ENCODE measurements around the gene RNF157.

RNF157 gene

DNA sequence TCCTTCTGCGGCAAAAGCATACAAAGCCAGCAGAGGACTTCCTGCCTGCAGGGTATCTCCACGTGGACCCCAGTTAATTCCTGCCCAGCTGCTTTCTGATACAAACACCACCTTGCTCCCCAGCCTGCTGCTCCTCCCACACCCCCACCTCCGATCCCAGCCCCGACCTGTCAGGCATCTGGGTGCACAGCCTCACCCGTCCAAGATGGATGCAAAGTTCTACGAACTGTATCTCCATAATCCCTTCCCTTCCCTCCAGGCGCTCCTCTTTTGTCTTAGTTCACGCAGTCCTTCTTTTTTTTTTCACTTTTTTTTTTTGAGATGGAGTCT is 83.7 kb downstream of the RNF157 start:
- DNase-seq (ENCODE audit: low read depth): no peak

DNA sequence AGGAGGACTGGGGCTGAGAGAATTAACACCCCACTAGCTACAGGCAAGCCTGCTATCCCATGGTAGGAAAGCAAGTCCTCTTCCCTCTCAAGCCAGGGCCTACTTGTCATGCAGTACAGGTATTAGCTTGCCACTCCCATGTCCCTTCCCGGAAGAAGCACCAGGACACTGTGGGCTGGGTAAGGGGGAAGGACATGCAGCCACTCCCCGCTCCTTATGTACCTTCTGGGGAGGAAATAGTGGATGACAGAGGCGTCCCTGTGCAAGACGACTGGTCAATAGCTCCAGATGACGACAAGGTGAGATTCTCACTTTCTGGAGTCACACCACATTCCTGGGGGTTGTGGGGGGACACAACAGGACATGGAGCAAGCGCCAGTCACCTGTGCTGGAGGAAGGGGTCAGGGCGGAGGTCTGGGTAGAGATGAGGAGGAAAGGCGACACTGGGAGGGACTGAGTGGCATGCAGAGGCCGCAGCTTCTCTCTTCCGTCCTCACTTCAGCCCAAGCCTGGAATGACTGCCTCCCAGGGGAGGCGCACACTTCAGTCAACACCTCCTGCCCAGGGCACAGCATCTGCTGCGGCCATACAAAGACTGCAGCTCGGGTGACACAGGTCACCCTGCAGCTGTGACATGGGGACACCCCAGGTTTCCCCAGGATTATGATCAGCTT is 84.2 kb downstream of the RNF157 start:
- no peak for DNase-seq (ENCODE audit: low read depth)

DNA sequence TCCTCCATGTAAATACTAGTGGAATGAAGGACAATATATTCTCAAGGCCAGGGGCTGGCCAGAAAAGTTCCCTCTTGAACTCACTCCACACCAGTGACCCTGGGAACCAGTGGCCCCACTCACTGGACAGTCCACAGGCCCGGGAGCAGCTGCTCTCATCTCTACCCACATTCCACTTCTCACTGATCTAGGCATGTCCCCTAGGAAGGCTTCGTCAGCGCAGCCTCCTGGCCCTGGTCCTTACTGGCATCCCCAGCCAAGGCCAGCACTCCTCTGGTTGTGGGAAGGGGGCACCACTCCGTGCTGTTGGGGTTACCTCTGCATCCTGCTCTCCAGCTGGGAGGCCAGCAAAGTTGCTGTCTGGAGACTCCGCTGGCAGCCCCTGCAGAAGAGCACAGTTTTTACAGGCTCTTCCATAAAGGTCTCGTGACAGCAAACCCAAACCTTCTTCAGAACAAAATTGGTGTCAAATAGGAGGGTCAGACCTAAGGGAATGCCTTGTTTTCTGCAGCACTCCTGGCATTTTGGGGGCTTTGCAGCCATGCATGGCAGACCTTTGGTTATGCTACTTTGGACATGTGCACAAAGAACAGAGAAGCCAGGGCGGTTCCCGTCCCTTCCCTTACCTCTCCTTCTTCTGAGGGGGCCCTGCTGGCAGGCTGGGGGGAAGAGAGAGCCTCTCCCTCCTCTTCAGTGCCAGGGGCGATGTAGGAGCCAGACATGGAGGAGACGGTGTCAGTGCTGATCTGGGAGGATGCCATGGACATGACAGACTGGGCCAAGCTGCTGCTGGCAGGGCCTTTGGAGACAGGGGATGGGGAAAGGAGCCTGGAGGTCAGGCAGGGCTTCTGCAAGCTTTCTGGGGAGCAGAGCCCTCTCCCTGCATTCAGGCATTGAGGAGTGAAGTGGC is 85.1 kb downstream of the RNF157 start:
- no peak for DNase-seq (ENCODE audit: low read depth)

DNA sequence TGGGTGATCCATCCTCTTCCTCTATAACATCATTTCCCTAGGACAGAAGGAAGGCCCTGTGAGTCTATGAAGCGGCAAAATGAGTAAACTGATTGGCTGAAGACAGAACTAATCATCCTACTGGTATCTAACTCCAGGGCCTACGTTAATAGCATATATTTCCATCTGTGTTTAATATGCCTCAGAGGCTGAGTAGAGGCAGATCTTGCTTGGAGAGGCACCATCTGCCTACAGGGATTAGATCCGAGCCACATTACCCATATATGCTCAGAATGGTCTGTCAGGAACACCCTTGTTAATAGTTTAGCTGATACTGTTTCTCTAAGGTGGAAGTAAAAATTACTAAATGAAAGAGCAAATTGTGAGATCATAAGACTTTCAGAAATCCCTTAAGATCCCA is 86.0 kb downstream of the RNF157 start:
- DNase-seq (ENCODE audit: low read depth): no peak

DNA sequence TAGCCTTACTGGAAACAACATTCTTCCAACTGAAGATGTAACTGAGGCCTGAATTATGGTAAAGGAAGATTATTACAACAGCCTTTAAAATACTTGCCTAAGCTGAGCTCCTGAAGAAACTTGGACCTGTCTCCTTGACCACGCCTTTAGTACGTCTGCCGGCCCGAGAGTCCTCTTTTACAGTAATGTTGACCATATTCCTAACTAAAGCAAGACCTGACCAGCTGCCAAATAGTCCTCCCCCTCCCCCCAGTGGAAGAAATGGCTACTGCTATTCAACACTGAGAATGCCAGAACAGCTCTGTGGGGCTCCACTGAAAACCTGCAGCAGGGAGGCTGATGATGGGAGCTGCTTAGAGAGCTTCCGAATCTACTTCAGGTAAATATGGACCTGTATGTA is 86.7 kb downstream of the RNF157 start:
- peak; percentile 51 for DNase-seq (ENCODE audit: low read depth)

DNA sequence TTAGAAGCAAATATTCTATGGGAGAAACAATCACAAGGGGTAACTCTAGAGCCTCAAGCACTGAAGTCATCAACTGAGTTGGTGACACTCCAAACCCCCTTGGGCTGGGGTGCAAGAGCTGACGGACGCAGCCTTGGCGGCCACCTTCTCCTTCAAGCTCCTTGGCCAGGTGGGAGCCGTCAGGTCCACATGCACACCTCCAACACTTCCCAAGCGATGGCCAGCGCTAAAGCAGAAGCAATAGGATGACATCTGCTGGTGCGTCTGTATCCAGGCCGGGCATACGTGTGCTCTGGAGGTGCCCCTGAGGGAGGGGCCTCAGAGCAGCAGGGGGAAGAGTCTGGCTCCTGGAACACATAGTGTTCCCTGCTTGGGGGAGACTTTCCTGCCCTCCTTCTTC is 87.1 kb downstream of the RNF157 start:
- no peak for DNase-seq (ENCODE audit: low read depth)

DNA sequence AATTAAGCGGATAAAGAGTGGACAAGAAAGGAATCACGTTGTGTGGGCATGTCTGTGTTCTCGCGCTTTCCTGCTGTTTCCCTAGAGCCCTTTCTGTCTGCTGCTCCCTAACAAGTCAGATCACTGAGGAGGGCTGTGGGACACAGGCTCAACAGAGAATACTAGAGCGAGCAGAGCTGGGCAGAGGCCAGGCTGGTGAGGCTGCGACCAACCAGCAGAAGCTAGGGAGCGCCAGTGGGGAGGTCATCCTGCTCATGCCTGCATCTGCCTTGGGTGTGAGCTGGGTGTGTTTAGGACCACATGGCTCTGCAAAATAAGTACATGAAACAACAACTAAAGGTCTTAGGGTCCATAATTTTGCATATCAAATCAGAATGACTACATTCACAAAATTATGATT is 87.7 kb downstream of the RNF157 start:
- no peak for DNase-seq (ENCODE audit: low read depth)

DNA sequence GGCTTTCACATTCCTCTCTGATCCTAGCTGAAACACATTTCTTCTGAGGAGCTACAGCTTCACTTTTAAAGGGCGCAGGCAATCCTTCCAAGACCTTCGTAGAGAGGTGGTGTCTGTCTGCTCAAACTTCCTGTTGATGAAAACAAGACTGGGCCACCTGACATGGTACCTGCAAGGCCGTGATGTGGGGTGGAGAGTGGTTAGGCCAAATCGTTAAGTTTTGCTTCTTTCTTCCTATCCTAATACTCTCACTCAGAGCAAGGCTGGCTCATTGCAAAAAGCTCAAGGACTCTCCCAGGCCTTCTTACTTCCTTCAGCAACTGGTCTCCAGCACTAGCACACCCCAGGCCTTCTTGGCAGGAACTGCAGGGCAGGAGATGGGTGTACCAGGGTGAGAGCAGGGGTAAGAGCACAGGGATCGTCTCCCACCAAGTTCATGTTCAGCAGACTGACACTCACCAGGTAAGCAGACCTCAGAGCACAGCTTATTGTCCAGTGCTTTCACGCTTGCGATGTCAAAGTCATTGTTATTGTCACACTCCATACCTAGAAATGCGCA is 88.3 kb downstream of the RNF157 start:
- no peak for DNase-seq (ENCODE audit: low read depth)

DNA sequence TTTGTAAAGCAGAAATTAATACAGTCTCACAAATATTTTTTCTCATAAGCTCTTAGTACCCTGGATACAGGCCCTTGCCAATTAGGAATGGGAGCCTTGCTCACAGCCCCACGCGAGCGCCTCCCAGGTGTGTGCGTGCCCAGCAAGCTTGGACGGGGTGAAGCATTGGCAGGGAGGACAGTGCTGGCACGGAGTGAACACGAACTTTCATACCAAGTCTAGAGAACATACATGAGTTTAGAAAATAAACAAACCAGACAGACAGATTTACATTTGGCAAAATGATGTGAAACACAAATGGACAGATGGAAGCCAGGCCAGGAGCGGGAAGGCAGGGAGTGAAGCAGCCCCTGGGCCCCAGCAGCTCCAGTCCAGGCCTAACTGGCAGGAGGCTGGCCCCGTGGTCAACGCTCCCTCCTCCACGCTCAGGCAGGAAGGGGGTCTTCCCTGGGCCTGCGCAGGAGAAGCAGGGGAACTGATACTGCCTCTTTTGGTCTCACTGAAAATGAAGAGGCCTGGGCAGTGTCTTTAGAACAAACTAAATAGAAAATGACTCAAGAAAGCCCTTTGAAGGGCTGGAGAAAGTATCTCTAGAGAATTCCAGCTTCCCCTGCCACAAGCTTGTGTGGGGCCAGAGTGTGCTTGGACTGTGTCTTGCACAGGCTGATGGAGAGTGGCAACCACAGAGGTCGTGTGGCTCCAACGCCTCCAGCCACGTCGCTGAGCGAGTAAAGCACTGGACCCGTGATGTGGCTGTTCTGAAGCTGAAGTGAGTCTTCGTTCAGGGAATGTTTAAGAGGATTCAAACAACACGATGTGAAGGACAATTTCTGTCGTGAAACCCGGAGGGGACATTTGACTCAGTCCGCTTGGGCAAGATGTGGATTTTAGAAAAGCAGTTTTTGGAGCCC is 89.3 kb downstream of the RNF157 start:
- no peak for DNase-seq (ENCODE audit: low read depth)

DNA sequence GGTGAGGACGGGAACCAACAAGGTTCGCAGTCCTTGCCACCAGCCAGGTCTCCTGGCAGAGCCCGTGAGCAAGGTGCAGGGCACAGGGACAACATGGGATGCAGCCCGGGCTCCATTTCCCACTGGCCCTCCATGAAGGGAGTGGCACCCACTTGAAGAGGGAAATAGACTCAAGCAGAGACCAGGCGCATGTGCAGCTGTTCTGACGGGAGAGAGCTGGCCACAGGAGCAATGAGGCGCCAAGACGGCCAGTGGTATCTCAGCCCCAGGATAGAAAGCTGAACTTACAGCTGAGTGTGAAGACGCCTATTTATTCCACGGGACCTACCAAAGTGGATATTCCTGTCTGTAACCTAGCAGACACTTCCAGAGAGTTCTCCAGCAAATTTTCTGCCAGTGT is 91.1 kb downstream of the RNF157 start:
- DNase-seq (ENCODE audit: low read depth): no peak

DNA sequence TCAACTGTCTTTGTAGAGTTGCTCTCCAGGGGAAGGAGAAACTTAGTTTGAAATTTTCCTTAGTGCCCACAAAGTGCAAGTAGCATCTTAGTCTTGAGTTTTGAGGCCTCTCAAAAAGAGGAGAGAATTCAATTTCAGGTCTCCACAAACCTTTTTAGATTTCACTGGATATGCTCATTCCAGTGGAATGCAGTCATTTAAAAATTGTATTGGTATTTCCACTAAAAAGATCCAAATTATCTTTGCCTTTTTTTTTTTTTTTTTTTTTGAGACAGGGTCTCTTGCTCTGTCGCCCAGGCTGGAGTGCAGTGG is 92.3 kb downstream of the RNF157 start:
- DNase-seq (ENCODE audit: low read depth): no peak

DNA sequence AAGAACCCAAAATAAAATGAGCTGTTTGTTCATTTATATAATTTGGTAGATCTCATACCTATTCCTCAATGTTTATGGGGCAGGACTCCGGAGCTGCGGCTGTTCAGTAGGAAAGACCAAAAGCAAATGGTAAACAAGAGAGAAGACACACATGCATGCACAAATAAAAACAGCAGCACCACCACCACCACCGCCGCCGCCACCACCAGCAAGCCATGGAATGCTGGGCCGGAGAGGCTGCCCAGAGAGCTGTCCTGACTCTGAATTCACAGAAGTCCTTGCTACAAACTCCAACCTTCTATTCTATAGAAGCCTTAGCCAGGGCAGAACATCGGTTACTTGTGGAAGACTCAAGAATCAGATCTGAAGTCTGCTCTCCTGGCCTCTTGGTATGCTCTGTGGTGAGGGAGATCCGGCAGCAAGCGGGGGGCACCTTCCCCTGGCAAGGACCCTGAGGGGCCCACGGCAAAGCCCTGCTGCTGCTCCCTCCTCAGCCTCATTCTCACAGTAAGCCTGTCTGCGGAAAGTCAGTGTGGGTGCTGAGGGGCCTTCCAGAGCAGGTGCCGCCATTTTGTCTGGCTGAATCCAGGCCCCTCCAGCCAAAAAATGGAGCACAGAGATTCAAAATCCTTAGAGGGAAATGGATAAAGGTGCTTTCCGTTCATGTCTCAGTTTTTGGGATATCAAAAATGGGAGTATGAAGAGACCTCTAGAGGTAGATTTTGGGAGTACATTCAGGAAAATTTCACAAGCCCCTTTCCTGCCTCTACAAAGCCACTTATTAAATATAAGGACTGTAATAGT is 92.9 kb downstream of the RNF157 start:
- DNase-seq (ENCODE audit: low read depth): peak; percentile 39

DNA sequence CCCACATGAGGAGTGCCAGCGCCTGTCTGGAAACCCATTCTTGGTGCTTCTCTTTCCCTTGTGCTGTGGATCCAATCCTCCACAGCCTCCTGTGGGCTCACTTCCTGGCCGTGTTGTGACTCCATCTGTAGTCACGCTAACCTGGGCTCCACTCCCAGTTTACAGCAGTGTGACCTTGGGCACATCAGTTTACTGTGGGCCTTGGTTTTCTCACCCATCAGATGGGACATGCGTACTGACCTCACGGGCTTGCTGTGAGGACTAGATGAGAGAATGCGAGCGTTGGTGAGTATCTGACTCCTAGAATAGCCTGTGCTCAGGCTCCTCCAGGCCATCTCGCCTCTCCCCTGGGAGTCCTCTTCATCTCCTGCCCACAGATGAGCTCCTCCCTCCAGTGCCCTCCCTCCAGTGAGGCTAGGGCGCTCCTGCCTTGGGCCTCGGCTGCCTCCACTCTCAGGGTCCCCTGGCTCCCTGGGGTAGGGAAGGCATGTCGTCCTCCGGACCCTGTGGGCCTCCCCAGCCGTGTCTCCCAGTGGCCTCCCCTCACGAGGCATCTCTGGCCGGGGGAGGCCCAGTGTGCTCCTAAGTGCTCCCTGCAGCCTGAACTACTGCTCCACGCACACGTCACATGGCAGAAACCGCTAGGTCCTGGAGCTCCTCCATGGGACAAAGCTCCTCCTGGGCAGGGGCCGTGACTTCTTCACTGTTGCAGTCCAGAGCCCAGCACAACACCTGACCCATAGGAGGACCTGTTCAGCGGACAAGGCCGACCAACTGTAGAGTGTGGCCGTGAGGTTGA is 94.0 kb downstream of the RNF157 start:
- DNase-seq (ENCODE audit: low read depth): no peak

DNA sequence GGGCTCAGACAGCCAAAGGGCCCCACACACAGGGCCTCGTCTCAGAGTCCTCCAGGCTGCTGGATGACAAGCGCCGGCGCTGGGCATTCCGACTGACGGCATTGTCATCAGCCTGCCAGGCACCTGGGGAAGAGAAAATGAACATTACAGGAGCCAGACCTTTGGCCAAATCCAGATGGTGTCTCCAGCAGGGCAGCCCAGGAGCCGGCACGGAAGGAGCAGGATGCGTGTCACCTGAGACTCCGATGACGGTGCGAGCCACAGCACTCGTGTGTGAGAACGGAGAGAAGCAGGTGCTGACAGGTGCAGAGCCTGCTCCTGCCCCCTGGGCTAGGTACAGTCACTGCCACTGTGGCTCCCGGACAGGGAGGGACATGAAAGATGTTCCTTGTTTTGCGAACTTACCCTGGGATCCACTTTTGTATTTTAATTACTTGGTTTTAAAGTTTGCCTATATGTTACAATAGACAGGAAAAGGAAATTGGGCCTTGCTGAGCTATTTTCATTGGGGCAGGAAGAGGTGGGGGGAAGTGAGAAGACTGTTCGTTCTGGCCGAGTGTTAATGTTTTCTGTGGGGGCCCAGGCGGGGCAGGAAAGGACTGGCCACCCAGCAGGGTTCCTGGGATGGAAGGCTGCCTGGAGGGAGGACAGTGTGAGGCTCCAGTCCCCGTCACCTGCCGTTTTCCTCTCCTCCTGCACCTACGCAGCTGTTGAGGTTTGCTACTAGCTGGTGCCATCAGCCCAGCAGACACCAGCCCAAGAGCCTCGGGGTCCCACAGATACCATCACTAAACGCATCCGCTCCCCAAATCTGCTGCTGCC is 94.9 kb downstream of the RNF157 start:
- no peak for DNase-seq (ENCODE audit: low read depth)

DNA sequence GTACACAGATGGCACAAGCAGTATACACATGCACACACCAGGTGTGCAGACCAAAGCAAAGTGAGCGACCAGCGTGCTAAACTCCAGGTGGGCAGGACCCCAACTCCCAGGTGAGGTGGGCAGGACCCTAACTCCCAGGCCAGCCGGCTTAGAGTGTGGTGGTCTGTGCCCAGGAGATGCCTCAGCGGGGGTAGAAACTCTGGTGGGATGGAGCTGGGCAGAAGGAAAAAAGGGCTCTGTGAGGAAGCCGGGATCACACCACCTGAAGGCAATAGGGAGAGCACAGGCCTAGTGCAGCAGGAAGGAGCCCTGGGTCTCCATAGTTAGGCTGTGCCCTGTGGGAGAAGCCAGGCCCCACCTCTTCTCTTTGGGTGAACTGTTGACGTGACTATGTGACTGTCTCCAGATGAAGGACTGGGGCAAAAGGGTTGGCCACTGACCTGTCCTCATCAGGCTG is 97.7 kb downstream of the RNF157 start:
- DNase-seq (ENCODE audit: low read depth): no peak

DNA sequence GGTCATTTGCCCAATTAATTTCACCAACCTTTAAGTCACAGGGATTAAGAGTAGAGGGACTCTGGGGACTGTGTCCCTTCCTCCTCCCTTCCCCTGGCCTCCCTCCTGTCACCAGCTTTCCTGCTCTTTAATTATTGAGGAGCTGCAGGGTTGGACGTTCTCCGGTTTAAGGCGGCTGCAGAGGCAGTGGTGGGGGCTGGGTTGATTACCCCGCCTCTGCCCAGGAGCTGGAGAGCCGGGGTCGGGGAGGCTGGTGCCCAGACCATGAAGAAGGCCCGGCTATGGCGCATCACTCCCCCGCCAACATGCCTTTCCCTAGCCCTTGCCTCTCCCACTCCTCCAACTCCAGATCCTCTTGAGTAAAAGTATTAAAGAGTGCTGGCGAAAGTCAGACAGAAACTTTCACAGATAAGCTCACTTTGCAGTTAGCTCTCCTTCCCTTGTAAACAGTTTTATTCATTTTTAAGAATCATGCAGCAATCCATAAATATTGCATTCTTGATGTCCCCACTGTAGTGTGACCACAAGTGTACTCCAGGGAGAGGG is 98.2 kb downstream of the RNF157 start:
- DNase-seq (ENCODE audit: low read depth): no peak

DNA sequence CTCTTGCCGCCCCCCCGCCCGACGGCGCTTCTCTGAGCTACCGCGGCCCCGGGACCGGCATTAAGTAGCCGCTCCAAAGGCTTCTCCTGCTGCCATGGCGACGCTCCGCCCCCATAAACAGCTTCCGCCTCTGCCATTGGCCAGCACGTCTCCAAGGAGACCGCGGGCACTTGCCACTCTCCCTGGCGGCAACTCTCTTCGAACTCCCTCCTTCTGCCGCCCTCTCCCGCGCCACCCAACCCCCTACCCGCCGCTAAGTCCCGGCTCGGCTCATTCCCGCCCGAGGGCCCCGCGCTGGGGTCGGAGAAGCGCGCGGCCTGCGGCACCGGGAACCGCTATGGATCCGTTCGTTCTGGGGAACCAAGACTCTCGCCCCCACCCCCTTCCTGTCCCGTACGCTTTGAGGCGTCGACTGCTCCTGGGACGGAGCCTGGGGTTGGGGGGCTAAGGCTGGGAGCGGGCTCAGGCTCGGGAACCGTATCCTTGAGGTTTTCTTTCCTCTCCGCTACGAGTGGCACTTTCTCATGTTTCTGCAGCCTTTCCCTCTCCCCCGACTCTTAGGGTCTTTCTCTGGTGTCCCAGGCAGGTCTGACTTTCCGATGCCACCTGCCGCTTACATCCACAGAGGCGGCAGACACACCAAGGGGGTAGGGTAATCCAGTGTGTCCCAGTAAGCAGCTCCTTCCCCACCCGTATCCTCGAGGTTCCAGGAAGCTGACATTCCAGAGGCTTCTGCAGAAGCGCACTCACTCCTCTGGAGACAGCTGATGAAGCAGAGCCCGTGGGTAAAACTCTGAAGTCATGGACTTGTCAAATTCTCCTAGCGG is 98.9 kb downstream of the RNF157 start, which contains the start of gene FOXJ1:
TSS of gene FOXJ1 (minus strand) at position 34 of the 827 bp plus-strand sequence. CDS start 850 bp downstream, outside the sequence.
- DNase-seq (ENCODE audit: low read depth): peak; percentile 87

DNA sequence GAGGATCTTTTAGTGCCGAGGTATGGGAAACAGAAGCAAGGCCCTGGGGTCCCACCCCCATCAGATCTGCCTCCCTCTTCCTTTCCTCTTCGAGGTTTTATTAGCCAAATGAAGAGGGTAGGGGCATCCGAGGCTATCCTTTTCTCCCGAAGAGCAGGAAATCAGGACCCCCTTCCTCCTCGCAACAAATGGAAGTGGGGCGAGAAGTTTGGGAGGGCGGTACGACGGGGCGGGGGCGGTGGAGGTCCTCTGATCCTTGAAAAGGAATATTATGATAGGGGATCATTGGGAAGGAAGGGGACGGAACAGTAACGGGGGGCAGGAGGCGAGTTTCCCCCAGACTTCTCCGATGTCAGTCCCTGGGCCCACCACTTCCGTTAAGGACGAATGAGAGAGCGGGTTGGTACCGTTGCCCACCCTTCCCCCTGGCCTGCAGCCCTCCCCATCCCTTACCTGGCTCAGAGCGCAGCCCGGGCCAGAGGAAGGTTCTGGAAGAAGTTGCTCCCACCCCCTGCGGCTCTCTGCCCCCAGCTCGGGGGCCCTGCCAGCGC is 99.6 kb downstream of the RNF157 start:
- no peak for DNase-seq (ENCODE audit: low read depth)
